GM21786 (cell line): ENCODE measurements around the gene LST1.

ENCODE experiments used
- ATAC-seq: cut with Tn5 transposase; IDR thresholded peaks from one replicate; pipeline ENCODE4 v1.9.1; 2021; ENCODE audit not compliant: unreplicated experiment

The LST1 gene

GRCh38 chr6:31619805-31620585 is 33.9 kb downstream of the LST1 start:
- peak; percentile 82 for ATAC-seq

GRCh38 chr6:31620586-31621319 is 34.7 kb downstream of the LST1 start, which contains the start of gene PRRC2A:
TSS of gene PRRC2A (plus strand) at chr6:31620715. CDS start at chr6:31622790, 2,075 bp downstream.
- peak; percentile 22 for ATAC-seq

- ATAC-seq: no peak
Observed at GRCh38 chr6:31621320-31621939, 35.4 kb downstream of the LST1 start.

GRCh38 chr6:31621991-31622390 is 35.9 kb downstream of the LST1 start:
- no peak for ATAC-seq

- no peak for ATAC-seq
Observed at GRCh38 chr6:31622684-31623091, 36.6 kb downstream of the LST1 start.

GRCh38 chr6:31624070-31624469 is 38.0 kb downstream of the LST1 start:
- no peak for ATAC-seq

GRCh38 chr6:31626952-31627351 is 40.9 kb downstream of the LST1 start:
- no peak for ATAC-seq

- no peak for ATAC-seq
Observed at GRCh38 chr6:31627690-31628287, 41.7 kb downstream of the LST1 start.

- ATAC-seq: no peak
Observed at GRCh38 chr6:31629014-31629413, 42.9 kb downstream of the LST1 start.

- ATAC-seq: no peak
Observed at GRCh38 chr6:31630177-31630934, 44.3 kb downstream of the LST1 start.

- no peak for ATAC-seq
Observed at GRCh38 chr6:31631209-31631608, 45.1 kb downstream of the LST1 start.

- ATAC-seq: no peak
Observed at GRCh38 chr6:31631681-31632278, 45.7 kb downstream of the LST1 start.

GRCh38 chr6:31632279-31632946 is 46.3 kb downstream of the LST1 start:
- ATAC-seq: no peak

- ATAC-seq: no peak
Observed at GRCh38 chr6:31633447-31633846, 47.4 kb downstream of the LST1 start.

- no peak for ATAC-seq
Observed at GRCh38 chr6:31634131-31634530, 48.1 kb downstream of the LST1 start.

GRCh38 chr6:31634969-31635575 is 49.0 kb downstream of the LST1 start:
- no peak for ATAC-seq

GRCh38 chr6:31636698-31637596 is 50.9 kb downstream of the LST1 start:
- no peak for ATAC-seq
